ENCODE data around the gene ZNF200.
"Not testable (repeated sequence)": the region's sequence is repeated elsewhere in the genome, so short reads cannot be mapped to it uniquely, and the experiment has no call there.

The ZNF200 gene

DNA sequence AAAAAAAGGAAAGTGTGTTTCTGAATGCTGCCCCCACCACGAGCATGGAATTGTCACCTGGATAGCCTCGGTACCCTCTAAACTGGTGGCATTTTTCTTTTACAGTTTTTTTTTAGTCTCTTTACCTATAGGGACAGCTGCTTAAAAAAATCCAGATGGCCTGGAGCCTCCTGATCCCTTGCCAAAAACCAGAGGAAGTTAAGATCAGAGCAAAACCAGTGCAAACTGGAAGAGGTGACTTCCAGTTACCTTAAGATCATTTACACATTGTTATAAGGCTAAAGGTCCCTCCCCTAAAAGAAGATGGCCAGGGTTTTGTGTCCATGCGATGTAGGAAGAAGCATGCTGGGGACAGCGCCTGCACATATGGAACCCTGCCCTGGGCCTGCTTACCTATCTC, 18.0 kb upstream of the ZNF200 start:
- no peak for DNase-seq (ENCODE audit: low read depth, low spot score)

- DNase-seq (ENCODE audit: low read depth, low spot score): no peak
Observed at GRCh38 chr16:3249451-3249850, 14.5 kb upstream of the ZNF200 start.

- DNase-seq (ENCODE audit: low read depth, low spot score): no peak
Observed at GRCh38 chr16:3249020-3249419, 14.1 kb upstream of the ZNF200 start.

GRCh38 chr16:3248596-3248995, 13.6 kb upstream of the ZNF200 start:
- DNase-seq (ENCODE audit: low read depth, low spot score): no peak

- DNase-seq (ENCODE audit: low read depth, low spot score): no peak
Observed at GRCh38 chr16:3246876-3247275, 11.9 kb upstream of the ZNF200 start.

DNA sequence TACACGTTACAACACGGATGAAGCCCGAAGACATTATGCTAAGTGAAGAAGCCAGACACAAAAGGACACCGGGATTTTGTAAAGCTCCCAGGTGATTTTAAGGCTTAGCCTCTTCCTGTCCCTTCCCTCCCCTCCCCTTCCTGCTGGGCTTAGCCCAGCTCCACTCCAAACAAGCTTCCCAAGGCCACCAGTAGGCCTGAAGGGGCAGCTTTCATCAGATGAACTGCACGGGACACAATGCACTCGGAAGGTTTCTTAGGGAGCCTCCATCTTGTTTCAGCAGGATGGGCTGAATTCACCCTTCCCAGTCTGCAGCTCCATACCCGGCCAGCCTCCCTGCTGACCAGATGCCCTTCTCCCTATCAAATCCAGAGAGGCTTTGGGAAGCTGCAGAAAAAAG, 11.0 kb upstream of the ZNF200 start:
- DNase-seq (ENCODE audit: low read depth, low spot score): no peak

DNA sequence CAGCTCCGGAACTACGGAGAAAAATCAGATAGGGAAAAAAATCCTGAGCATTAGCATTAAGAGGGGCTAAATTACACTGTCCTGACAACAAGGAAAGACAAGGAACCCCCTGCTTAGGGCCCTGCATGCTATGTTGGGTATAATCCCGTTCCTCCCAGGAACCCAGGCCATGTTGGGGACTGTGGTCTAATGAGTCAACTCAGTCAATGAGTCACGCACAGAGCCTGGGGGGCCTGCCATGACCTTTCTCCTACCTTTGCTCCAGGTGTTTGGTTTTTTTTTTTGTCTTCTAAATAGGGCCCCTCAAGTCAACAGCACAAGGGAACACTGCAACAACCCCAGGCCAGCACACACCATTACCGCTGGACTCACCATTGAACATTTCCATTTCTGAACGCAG, 8.9 kb upstream of the ZNF200 start:
- no peak for DNase-seq (ENCODE audit: low read depth, low spot score)

- DNase-seq (ENCODE audit: low read depth, low spot score): no peak
Observed at GRCh38 chr16:3242709-3243108, 7.8 kb upstream of the ZNF200 start.

DNA sequence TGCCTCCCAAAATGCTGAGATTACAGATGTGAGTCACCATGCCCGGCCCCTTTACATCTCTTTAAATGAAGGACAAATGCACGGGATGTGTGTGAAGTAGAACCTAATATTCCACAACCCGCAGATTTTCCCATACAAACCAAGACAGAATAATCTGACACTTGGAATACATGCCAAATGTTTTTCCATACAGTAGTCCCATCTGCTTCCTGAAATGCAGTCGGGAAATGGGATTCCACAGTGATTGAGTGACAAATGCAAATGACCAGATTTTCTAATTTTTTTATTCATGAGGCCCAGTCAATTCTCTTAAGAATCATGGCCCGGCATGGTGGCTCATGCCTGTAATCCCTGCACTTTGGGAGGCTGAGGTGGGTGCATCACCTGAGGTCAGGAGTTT, 6.8 kb upstream of the ZNF200 start:
- no peak for DNase-seq (ENCODE audit: low read depth, low spot score)

DNA sequence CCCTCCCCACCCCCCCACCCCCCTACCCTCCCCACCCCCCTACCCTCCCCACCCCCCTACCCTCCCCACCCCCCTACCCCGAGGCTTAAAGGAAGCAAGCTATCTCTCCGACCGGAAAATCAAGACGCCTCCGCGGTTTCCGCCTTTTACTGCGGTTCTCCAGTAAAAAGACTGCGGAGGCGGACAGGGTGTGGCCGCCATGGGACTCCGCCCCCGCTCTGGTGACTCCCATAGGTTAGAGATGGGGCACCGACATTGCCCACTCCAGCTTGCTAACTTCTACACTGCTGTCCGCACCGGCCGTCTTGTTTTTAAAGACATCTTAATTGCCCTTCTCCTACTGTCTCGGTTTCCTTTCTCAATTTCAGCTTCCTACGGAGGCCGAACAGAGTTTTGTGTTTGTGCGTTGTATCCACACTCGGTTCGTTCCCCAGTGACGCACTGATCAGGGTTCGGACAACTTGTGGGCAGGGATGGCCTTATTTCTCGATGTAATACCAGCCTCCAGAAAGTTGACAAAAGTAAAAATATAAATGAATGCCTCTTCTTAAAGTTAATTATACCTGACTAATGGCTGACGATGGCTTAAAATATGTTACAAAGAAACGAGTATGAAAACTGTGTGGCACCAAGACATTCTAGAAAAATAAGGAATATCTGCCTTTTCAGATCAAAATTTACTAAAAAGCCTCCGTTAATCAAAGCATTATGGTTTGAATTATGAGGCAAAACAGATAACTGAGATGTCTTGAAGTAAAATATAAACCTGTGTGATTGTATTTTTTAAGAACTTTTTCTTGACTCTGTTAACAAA, 1.1 kb upstream of the ZNF200 start:
- no peak for DNase-seq (ENCODE audit: low read depth, low spot score)

GRCh38 chr16:3234543-3234856, 458 bp downstream of the ZNF200 start:
- no peak for DNase-seq (ENCODE audit: low read depth, low spot score)

DNA sequence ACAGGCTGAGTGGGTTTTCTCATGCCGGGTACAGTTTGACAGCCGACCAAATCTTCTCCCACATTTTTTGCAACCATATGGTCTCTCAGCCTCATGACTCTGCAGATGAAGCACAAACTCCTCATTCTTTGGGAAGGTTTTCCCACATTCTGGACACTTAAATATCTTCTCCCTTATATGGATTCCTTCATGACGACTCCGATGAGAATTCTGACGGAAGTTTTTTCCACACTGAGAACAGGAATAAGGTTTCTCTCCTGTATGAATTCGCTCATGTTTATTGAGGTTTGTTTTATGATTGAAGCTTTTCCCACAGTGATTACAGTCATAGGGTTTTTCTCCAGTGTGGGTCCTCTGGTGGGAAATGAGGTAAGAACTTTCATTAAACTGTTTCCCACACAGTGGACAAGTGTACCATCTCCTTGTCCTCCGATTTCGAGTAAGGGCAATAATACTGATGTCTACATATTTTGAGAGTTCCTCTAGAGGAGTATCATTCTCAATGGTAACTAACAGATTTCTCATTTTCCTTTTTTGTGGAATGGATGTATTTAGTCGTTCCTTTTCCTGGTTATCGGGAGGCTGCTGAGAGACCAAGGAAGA, 10.9 kb downstream of the ZNF200 start:
- DNase-seq (ENCODE audit: low read depth, low spot score): no peak

GRCh38 chr16:3220839-3221238, 14.1 kb downstream of the ZNF200 start:
- no peak for DNase-seq (ENCODE audit: low read depth, low spot score)

DNA sequence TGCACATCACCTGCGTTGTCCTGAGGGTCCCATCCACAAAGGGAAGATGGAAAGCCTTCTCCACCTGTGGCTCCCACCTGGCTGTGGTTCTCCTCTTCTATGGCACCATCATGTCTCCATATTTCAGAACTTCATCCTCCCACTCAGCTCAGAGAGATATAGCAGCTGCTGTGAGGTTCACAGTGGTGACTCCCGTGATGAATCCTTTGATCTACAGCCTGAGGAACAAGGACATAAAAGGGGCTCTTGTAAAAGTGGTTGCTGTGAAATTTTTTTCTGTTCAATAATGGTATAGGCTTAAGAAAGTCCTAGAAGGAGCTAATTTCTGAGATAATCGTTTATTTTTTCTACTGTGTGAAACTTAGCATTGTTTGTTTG, 18.7 kb downstream of the ZNF200 start:
- no peak for DNase-seq (ENCODE audit: low read depth, low spot score)

GRCh38 chr16:3215601-3216262, 19.2 kb downstream of the ZNF200 start:
- DNase-seq (ENCODE audit: low read depth, low spot score): no peak

GRCh38 chr16:3214904-3215600, 19.9 kb downstream of the ZNF200 start:
- no peak for DNase-seq (ENCODE audit: low read depth, low spot score)

GRCh38 chr16:3212567-3212966, 22.4 kb downstream of the ZNF200 start:
- DNase-seq (ENCODE audit: low read depth, low spot score): no peak

GRCh38 chr16:3212006-3212405, 23.0 kb downstream of the ZNF200 start:
- no peak for DNase-seq (ENCODE audit: low read depth, low spot score)

- no peak for DNase-seq (ENCODE audit: low read depth, low spot score)
Observed at GRCh38 chr16:3207086-3207953, 27.6 kb downstream of the ZNF200 start.

DNA sequence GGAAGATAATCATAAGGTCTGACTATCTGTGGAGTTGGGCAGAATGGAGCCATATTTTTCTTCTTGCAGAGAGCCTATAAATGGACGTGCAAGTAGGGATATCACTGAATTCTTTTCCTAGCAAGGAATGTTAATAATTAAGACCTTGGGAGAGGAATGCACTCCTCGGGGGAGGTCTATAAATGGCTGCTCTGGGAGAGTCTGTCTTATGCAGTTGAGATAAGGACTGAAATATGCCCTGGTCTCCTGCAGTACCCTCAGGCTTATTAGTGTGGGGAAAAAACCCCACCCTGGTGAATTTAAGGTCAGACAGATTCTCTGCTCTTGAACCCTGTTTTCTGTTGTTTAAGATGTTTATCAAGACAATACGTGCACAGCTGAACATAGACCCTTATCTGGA, 29.0 kb downstream of the ZNF200 start:
- not testable (repeated sequence) for DNase-seq (ENCODE audit: low read depth, low spot score)

GRCh38 chr16:3202903-3203539, 31.9 kb downstream of the ZNF200 start:
- DNase-seq (ENCODE audit: low read depth, low spot score): no peak

All from smooth muscle cell of the brain vasculature (primary cell).